HL-60 (cell line): Measurements from ENCODE around the gene ZBTB3.

ENCODE experiments used
- CTCF ChIP-seq: IDR thresholded peaks from one replicate; pipeline ENCODE4 v1.5.1; 2011; ENCODE audit warnings: low read length, control low read depth, inconsistent platforms; ENCODE audit not compliant: insufficient read depth
- POLR2AphosphoS5 ChIP-seq: IDR thresholded peaks from 2 replicates; pipeline ENCODE4 v1.6.1; 2012; ENCODE audit warnings: low read depth

GRCh38 chr11:62725646-62726045 is 28.3 kb downstream of the ZBTB3 start:
- TF ChIP-seq CTCF (no peak), POLR2AphosphoS5 (no peak)
